GM21423 (cell line): Measurements from ENCODE around the gene CDC42BPA.
A peak's percentile ranks its signal among the peaks of the same experiment; 100 is the strongest.

Experiments
- ATAC-seq: cut with Tn5 transposase; IDR thresholded peaks from one replicate; pipeline ENCODE4 v1.9.1; 2021; ENCODE audit warnings: mild to moderate bottlenecking, moderate library complexity; ENCODE audit not compliant: unreplicated experiment

The CDC42BPA gene

GRCh38 chr1:227072991-227073390 is 245.3 kb downstream of the CDC42BPA start:
- peak; percentile 64 for ATAC-seq

GRCh38 chr1:227071895-227072587 is 246.3 kb downstream of the CDC42BPA start:
- ATAC-seq, result no peak

- no peak for ATAC-seq
Measured at GRCh38 chr1:227070638-227071285, 247.5 kb downstream of the CDC42BPA start.

- ATAC-seq, result no peak
Measured at GRCh38 chr1:227069490-227069889, 248.8 kb downstream of the CDC42BPA start.

GRCh38 chr1:227068883-227069282 is 249.4 kb downstream of the CDC42BPA start:
- ATAC-seq, result no peak

- ATAC-seq, result no peak
Measured at GRCh38 chr1:227066999-227067398, 251.3 kb downstream of the CDC42BPA start.

GRCh38 chr1:227065311-227065710 is 253.0 kb downstream of the CDC42BPA start:
- ATAC-seq, result no peak

GRCh38 chr1:227062306-227062705 is 256.0 kb downstream of the CDC42BPA start:
- no peak for ATAC-seq

GRCh38 chr1:227059076-227059475 is 259.2 kb downstream of the CDC42BPA start:
- no peak for ATAC-seq

- no peak for ATAC-seq
Measured at GRCh38 chr1:227058321-227058751, 260.0 kb downstream of the CDC42BPA start.

- ATAC-seq, result no peak
Measured at GRCh38 chr1:227049253-227049652, 269.0 kb downstream of the CDC42BPA start.

- no peak for ATAC-seq
Measured at GRCh38 chr1:227043755-227044154, 274.5 kb downstream of the CDC42BPA start.

GRCh38 chr1:227042292-227042691 is 276.0 kb downstream of the CDC42BPA start:
- no peak for ATAC-seq

GRCh38 chr1:227038401-227038800 is 279.9 kb downstream of the CDC42BPA start:
- no peak for ATAC-seq

GRCh38 chr1:227037121-227037520 is 281.2 kb downstream of the CDC42BPA start:
- ATAC-seq, result no peak

- ATAC-seq, result no peak
Measured at GRCh38 chr1:227035316-227035715, 283.0 kb downstream of the CDC42BPA start.

- ATAC-seq, result no peak
Measured at GRCh38 chr1:227033880-227034279, 284.4 kb downstream of the CDC42BPA start.

- no peak for ATAC-seq
Measured at GRCh38 chr1:227032396-227032795, 285.9 kb downstream of the CDC42BPA start.

GRCh38 chr1:227016990-227017389 is 301.3 kb downstream of the CDC42BPA start:
- no peak for ATAC-seq

GRCh38 chr1:227010645-227011044 is 307.6 kb downstream of the CDC42BPA start:
- no peak for ATAC-seq

- no peak for ATAC-seq
Measured at GRCh38 chr1:227009937-227010336, 308.4 kb downstream of the CDC42BPA start.

GRCh38 chr1:227006226-227006796 is 312.0 kb downstream of the CDC42BPA start:
- no peak for ATAC-seq
